Smooth muscle cell (in vitro differentiated cells): ENCODE data around the gene KCNMB2. TPM values are rescaled to one million over a fixed set of nuclear protein-coding genes. Genes with fewer than 3 reads are reported as not detected.

ENCODE experiments used
- DNase-seq: peaks from one replicate; lab custom pipeline; 2025; ENCODE audit not compliant: unreplicated experiment; lab: John Stamatoyannopoulos, UW
- H2AFZ ChIP-seq: fragments of 200-600 bp; sonication (generic); 2 replicates; pipeline ENCODE4 v1.6.0; 2016; ENCODE audit warnings: antibody characterized with exemption, low read depth, mild to moderate bottlenecking
- H3F3A ChIP-seq: fragments of 200-600 bp; sonication (generic); 2 replicates; pipeline ENCODE4 v1.6.0; 2017; ENCODE audit warnings: antibody characterized with exemption, low read depth
- H3K27ac ChIP-seq: fragments of 200-600 bp; sonication (generic); 2 replicates; pipeline ENCODE4 v1.5.1; 2016; ENCODE audit warnings: low read depth, mild to moderate bottlenecking
- H3K27me3 ChIP-seq: fragments of 200-600 bp; sonication (generic); 2 replicates; pipeline ENCODE4 v1.6.1; 2016; ENCODE audit warnings: low read depth, mild to moderate bottlenecking
- H3K36me3 ChIP-seq: fragments of 200-600 bp; sonication (generic); 2 replicates; pipeline ENCODE4 v1.5.1; 2016; ENCODE audit warnings: low read depth
- H3K4me1 ChIP-seq: fragments of 200-600 bp; sonication (generic); 2 replicates; pipeline ENCODE4 v1.5.1; 2016; ENCODE audit warnings: low read depth
- H3K4me2 ChIP-seq: fragments of 200-600 bp; sonication (generic); 2 replicates; pipeline ENCODE4 v1.6.0; 2016; ENCODE audit warnings: mild to moderate bottlenecking
- H3K4me3 ChIP-seq: fragments of 200-600 bp; sonication (generic); 2 replicates; pipeline ENCODE4 v1.5.1; 2016; ENCODE audit warnings: mild to moderate bottlenecking
- H3K79me2 ChIP-seq: fragments of 200-600 bp; sonication (generic); 2 replicates; pipeline ENCODE4 v1.6.0; 2016; ENCODE audit warnings: low read depth, mild to moderate bottlenecking
- H3K9ac ChIP-seq: fragments of 200-600 bp; sonication (generic); 2 replicates; pipeline ENCODE4 v1.6.0; 2016; ENCODE audit warnings: low read depth
- H3K9me3 ChIP-seq: fragments of 200-600 bp; sonication (generic); replicated peaks from 2 replicates; pipeline ENCODE4 v1.5.1; 2016; ENCODE audit warnings: low read depth
- H4K20me1 ChIP-seq: fragments of 200-600 bp; sonication (generic); 2 replicates; pipeline ENCODE4 v1.6.0; 2016; ENCODE audit warnings: low read depth
- CTCF ChIP-seq: fragments of 200-600 bp; sonication (generic); IDR thresholded peaks from 2 replicates; pipeline ENCODE4 v1.5.1; 2017; ENCODE audit warnings: borderline replicate concordance, mild to moderate bottlenecking, antibody characterized with exemption; ENCODE audit not compliant: insufficient read depth, poor library complexity, severe bottlenecking
- WGBS: methylation state at CpG from one replicate; pipeline ENCODE4 v1.1.7; 2016; ENCODE audit warnings: low lambda C conversion rate; 5-methylcytosine and 5-hydroxymethylcytosine counted together
- polyA plus RNA-seq: library from polyadenylated mRNA; unstranded; fragments of >200 nt; fragmentation: Nextera tagmentation; extraction: Ambion mirVana; gene quantifications from 2 replicates; pipeline ENCODE4 v1.2.1, GENCODE V29; 2016
- total RNA-seq: library from RNA; depleted of rRNA; stranded (reverse); fragments of >200 nt; gene quantifications from 2 replicates; pipeline ENCODE4 v1.2.3, GENCODE V29; 2014

Gene KCNMB2
- total and polyA plus RNA-seq, 2 experiments from 2014 or later, result 0.09 TPM; not detected in 1

- no peaks in the 10 kb centered on the region for H3K9me3 ChIP-seq
- no peak overlapping the region for H3K27ac ChIP-seq
- no peaks in the 10 kb centered on the region for H3K4me1 ChIP-seq
- H3K36me3 ChIP-seq, result no peaks in the 10 kb centered on the region
- no peaks in the 10 kb centered on the region for H3K27me3 ChIP-seq
- H3K4me2 ChIP-seq, result no peak overlapping the region
- TF ChIP-seq CTCF, result no peak
- no peaks in the 10 kb centered on the region for H3K79me2 ChIP-seq
- WGBS, result 77% methylated on average over 5 of the region's 5 CpGs
- H3F3A ChIP-seq, result peaks cover 7% of the 10 kb centered on the region
- no peak overlapping the region for H2AFZ ChIP-seq
- H3K9ac ChIP-seq, result no peak overlapping the region
- no peaks in the 10 kb centered on the region for H4K20me1 ChIP-seq
- no peak overlapping the region for H3K4me3 ChIP-seq
- DNase-seq, result no peak
These were observed 28.5 kb upstream of the KCNMB2 start for GRCh38 chr3:178507507-178508442.

- H3K9me3 ChIP-seq, result no peaks in the 10 kb centered on the region
- no peak for TF ChIP-seq CTCF
- no peak overlapping the region for H2AFZ ChIP-seq
- WGBS, result 25% methylated on average over 2 of the region's 2 CpGs
- no peak for DNase-seq
- H3K27me3 ChIP-seq, result no peaks in the 10 kb centered on the region
- H3K36me3 ChIP-seq, result no peaks in the 10 kb centered on the region
- no peak overlapping the region for H3K9ac ChIP-seq
- no peak overlapping the region for H3K4me2 ChIP-seq
- no peak overlapping the region for H3K27ac ChIP-seq
- no peaks in the 10 kb centered on the region for H4K20me1 ChIP-seq
- H3K4me1 ChIP-seq, result no peaks in the 10 kb centered on the region
- H3K79me2 ChIP-seq, result no peaks in the 10 kb centered on the region
- H3K4me3 ChIP-seq, result no peak overlapping the region
- H3F3A ChIP-seq, result peaks cover 10% of the 10 kb centered on the region
These were observed 27.8 kb upstream of the KCNMB2 start for GRCh38 chr3:178508443-178508825.

- Histone ChIP-seq H3K4me1 (no peaks in the 10 kb centered on the region), H3K4me3 (no peak overlapping the region), H4K20me1 (no peaks in the 10 kb centered on the region), H3F3A (peaks cover 10% of the 10 kb centered on the region), H3K36me3 (no peaks in the 10 kb centered on the region), H2AFZ (no peak overlapping the region), H3K9me3 (no peaks in the 10 kb centered on the region), H3K4me2 (no peak overlapping the region), H3K27ac (no peak overlapping the region), H3K27me3 (no peaks in the 10 kb centered on the region), H3K79me2 (no peaks in the 10 kb centered on the region), H3K9ac (no peak overlapping the region)
- DNase-seq, result no peak
- no peak for TF ChIP-seq CTCF
These were observed 25.7 kb upstream of the KCNMB2 start for GRCh38 chr3:178510496-178510895.

- 36% methylated on average over 5 of the region's 5 CpGs for WGBS
- Histone ChIP-seq H3K4me1 (no peaks in the 10 kb centered on the region), H2AFZ (no peak overlapping the region), H3K4me3 (no peak overlapping the region), H3K9ac (no peak overlapping the region), H4K20me1 (no peaks in the 10 kb centered on the region), H3K27ac (no peak overlapping the region), H3F3A (peaks cover 9% of the 10 kb centered on the region), H3K9me3 (no peaks in the 10 kb centered on the region), H3K79me2 (no peaks in the 10 kb centered on the region), H3K27me3 (no peaks in the 10 kb centered on the region), H3K4me2 (peak overlapping the region; percentile 50), H3K36me3 (no peaks in the 10 kb centered on the region)
- no peak for TF ChIP-seq CTCF
- DNase-seq, result no peak
These were observed 23.6 kb upstream of the KCNMB2 start for GRCh38 chr3:178512647-178513046.
